ENCODE measurements around the gene OR2T29. TPM values are rescaled to one million over a fixed set of nuclear protein-coding genes. Genes with fewer than 3 reads are reported as not detected.
"Not testable (repeated sequence)": the region's sequence is repeated elsewhere in the genome, so short reads cannot be mapped to it uniquely, and the experiment has no call there.

OR2T29 gene
- total RNA-seq, result not detected in 2 replicates

GRCh38 chr1:248562672-248563071 is at the start of gene OR2T29:
Gene OR2T29 (minus strand): TSS chr1:248562772. CDS start chr1:248559491, 3,281 bp downstream.
- DNase-seq, result not testable (repeated sequence)

GRCh38 chr1:248611883-248612414 is 49.4 kb upstream of the OR2T29 start:
- DNase-seq, result no peak

- DNase-seq, result no peak
Measured at GRCh38 chr1:248610301-248610700, 47.7 kb upstream of the OR2T29 start.

GRCh38 chr1:248599396-248599795 is 36.8 kb upstream of the OR2T29 start:
- no peak for DNase-seq

GRCh38 chr1:248597589-248597988 is 35.0 kb upstream of the OR2T29 start, which contains the start of gene OR2T10:
Gene OR2T10 (minus strand): TSS chr1:248597700. CDS start chr1:248593768, 3,932 bp downstream.
- no peak for DNase-seq

GRCh38 chr1:248596615-248597014 is 34.0 kb upstream of the OR2T29 start:
- DNase-seq, result no peak

- DNase-seq, result no peak
Measured at GRCh38 chr1:248593226-248593625, 30.7 kb upstream of the OR2T29 start.

- DNase-seq, result no peak
Measured at GRCh38 chr1:248592655-248593054, 30.1 kb upstream of the OR2T29 start.

GRCh38 chr1:248590055-248590454 is 27.5 kb upstream of the OR2T29 start:
- no peak for DNase-seq

- no peak for DNase-seq
Measured at GRCh38 chr1:248589334-248589733, 26.8 kb upstream of the OR2T29 start.

GRCh38 chr1:248585266-248585665 is 22.7 kb upstream of the OR2T29 start:
- DNase-seq, result no peak

GRCh38 chr1:248576260-248576980 is 13.8 kb upstream of the OR2T29 start:
- DNase-seq, result no peak

GRCh38 chr1:248574657-248575056 is 12.1 kb upstream of the OR2T29 start, which contains the start of gene OR2T34:
Gene OR2T34 (minus strand): TSS chr1:248574757. CDS start chr1:248574757, 0 bp downstream.
- not testable (repeated sequence) for DNase-seq

GRCh38 chr1:248573856-248574255 is 11.3 kb upstream of the OR2T29 start:
- not testable (repeated sequence) for DNase-seq

GRCh38 chr1:248572049-248572448 is 9.5 kb upstream of the OR2T29 start:
- DNase-seq, result not testable (repeated sequence)

GRCh38 chr1:248570811-248571210 is 8.2 kb upstream of the OR2T29 start:
- not testable (repeated sequence) for DNase-seq

- DNase-seq, result not testable (repeated sequence)
Measured at GRCh38 chr1:248569049-248569448, 6.5 kb upstream of the OR2T29 start.

GRCh38 chr1:248565530-248566373 is 3.2 kb upstream of the OR2T29 start:
- not testable (repeated sequence) for DNase-seq

- DNase-seq, result not testable (repeated sequence)
Measured at GRCh38 chr1:248551027-248551426, 11.5 kb downstream of the OR2T29 start.

- not testable (repeated sequence) for DNase-seq
Measured at GRCh38 chr1:248547383-248547782, 15.2 kb downstream of the OR2T29 start.

- DNase-seq, result not testable (repeated sequence)
Measured at GRCh38 chr1:248537449-248537848, 25.1 kb downstream of the OR2T29 start.

GRCh38 chr1:248521856-248522255 is 40.7 kb downstream of the OR2T29 start:
- no peak for DNase-seq

- not testable (repeated sequence) for DNase-seq
Measured at GRCh38 chr1:248510217-248510616, 52.4 kb downstream of the OR2T29 start.

Data from dermis blood vessel endothelial cell (primary cell).